Measurements from ENCODE around the gene TMEM185B.

Gene TMEM185B

DNA sequence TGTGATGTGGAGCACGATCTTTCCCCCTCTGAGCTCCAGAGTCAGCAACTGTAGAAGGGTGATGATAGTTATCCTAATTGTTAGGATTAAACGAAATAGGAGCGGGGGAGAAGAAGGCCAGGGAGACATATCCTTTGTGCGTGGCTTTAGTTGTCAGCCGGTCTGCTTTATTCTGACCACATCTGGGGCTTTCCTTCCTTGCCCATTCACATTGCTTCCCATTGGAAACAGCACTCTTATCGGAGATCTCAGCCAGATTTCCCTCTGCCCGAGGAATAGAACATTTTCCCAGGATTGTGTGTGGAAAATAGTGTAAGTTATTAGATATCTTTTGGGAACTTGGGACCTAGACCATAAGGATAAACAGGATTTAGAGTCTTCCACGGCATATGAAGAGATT lies 31.0 kb upstream of the TMEM185B start:
- Histone ChIP-seq H3K27me3 (no peaks in the 10 kb centered on the region), H3K27ac (no peak overlapping the region), H3K9me3 (no peaks in the 10 kb centered on the region), H3K4me1 (peaks cover 0 to 24% (median 14%) of the 10 kb centered on the region in 4 donors), H3K36me3 (no peaks in the 10 kb centered on the region), H3K4me3 (peak overlapping the region; percentile 80 to 86)
- intact Hi-C loops (cut with DNase I; ENCODE audit: low total_unique reads) = no loop called here
- TF ChIP-seq, protein P1, sequence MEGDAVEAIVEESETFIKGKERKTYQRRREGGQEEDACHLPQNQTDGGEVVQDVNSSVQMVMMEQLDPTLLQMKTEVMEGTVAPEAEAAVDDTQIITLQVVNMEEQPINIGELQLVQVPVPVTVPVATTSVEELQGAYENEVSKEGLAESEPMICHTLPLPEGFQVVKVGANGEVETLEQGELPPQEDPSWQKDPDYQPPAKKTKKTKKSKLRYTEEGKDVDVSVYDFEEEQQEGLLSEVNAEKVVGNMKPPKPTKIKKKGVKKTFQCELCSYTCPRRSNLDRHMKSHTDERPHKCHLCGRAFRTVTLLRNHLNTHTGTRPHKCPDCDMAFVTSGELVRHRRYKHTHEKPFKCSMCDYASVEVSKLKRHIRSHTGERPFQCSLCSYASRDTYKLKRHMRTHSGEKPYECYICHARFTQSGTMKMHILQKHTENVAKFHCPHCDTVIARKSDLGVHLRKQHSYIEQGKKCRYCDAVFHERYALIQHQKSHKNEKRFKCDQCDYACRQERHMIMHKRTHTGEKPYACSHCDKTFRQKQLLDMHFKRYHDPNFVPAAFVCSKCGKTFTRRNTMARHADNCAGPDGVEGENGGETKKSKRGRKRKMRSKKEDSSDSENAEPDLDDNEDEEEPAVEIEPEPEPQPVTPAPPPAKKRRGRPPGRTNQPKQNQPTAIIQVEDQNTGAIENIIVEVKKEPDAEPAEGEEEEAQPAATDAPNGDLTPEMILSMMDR (IDR thresholded peaks at IDR 0.05) = no peak
- DNase-seq = no peak

DNA sequence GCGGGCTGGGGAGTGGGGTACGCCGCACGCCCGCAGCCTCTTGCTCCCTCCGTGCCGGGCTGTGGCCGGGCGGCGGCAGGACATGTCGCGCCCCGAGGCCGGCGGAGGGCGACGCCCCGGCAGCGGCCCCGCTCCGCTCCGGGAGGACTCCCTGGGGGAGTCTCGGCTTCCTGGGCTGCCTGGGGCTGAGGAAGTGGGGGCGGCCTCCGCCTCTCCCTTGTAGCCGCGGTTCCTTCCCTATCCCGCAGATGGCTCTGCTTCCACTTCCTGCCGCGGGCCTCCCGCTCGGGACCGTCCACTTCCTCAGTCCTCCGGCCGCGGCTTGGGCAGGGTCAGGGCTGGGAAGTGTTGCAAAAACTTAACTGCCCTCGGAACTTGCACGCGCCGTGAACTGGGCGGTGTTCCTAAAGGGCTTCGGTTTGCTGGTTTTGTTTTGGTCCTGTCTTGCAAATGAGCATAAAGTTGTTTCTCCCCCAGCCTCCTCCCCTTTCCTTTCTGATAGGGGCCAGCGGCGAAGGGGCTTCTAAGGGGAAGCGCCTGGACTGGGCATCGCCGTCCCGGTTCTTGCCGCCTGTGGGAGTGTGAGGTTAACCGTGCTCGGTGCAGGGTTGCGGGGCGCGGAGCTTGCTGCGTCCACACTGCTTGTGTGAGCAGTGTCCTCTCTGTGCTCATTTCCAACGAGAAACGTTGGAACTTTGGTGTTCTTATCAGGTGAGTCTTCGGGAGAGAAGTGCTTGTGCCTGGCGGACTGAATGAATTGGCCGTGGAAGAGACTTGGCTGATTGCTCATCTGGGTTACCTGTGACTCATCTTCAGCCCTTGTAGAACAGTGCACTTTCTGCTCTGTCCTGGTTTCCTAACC lies 30.1 kb upstream of the TMEM185B start:
- TF ChIP-seq, protein P1 (IDR thresholded peaks at IDR 0.05) = peak; percentile 26 to 36
- peak overlapping the region; percentile 65 to 83 for H3K27ac ChIP-seq
- peaks cover 0 to 24% (median 14%) of the 10 kb centered on the region in 4 donors for H3K4me1 ChIP-seq
- intact Hi-C loops (cut with DNase I; ENCODE audit: low total_unique reads) = no loop called here
- DNase-seq = peak; percentile 86 to 90
- no peaks in the 10 kb centered on the region for H3K9me3 ChIP-seq
- H3K27me3 ChIP-seq = no peaks in the 10 kb centered on the region
- H3K36me3 ChIP-seq = no peaks in the 10 kb centered on the region
- peak overlapping the region; percentile 80 to 86 for H3K4me3 ChIP-seq

DNA sequence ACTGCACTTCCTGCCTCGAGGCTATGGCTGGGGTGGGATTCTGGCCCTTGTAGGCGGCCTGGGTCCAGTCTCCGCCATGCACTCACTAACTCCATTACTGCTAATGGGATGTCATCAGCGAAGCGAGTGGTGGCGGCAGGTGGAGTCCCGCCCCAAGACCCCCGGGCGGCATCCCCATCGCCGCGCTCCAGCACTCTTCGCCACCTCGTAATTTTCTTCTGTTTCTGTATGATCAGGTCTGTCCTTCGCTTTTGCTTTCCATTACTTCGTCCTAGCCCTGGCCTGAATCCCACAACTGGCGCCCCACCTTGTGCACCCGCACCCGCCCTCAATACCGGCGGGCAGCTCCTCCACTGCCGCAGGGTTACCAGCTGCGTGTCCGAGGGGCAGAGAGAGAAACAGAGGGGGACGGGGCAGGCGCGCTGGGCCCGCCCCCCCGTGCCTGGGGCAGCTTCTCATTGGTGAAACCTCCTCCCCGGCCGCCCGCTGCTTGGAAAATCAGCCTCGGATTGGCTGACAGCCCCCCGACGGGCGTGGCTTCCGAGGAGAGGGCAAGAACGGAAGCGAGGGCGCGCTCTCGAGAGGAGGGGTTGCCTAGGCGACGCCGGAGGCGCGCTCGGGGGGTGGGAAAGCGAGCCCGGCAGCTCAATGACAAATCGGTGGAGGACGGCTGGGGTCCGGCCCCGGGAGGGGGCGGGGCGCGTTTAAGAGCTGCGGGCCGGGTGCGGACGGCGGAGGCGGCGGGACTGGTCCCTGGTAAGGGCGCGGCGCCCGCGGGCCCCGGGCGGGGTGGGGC lies 29.2 kb upstream of the TMEM185B start, which contains the start of gene RALB:
Gene RALB, plus strand, starts transcription at position 628 of the 796 bp plus-strand sequence. CDS start 25,813 bp downstream, outside the sequence.
- intact Hi-C loops (cut with DNase I; ENCODE audit: low total_unique reads) = no loop called here

DNA sequence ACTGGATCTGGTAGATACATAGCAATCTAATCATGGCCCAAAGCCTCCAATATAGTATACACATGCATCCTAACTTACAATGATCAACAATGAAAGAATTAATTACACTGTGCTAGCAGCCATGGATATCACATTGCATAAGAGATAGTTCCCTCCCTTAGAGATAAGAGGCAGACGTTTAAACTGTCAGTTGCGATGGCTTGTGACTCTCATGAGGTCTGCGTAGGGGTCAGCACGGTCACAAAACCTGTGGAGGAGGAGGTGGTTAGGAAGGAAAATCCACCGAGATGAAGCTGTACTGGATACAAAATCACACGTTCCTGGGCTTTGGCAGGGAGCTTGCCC lies 28.7 kb upstream of the TMEM185B start:
- Histone ChIP-seq H3K9me3 (no peaks in the 10 kb centered on the region), H3K4me1 (peaks cover 0 to 24% (median 14%) of the 10 kb centered on the region in 4 donors), H3K27ac (peak overlapping the region; percentile 65 to 83), H3K4me3 (peak overlapping the region; percentile 80 to 86), H3K36me3 (no peaks in the 10 kb centered on the region), H3K27me3 (no peaks in the 10 kb centered on the region)
- TF ChIP-seq, protein P1 (IDR thresholded peaks at IDR 0.05) = no peak
- DNase-seq = no peak
- intact Hi-C loops (cut with DNase I; ENCODE audit: low total_unique reads) = no loop called here

More for the DNA sequence above, 29.2 kb upstream of the TMEM185B start, which contains the start of gene RALB:
- Histone ChIP-seq H3K4me3 (peak within 1 kb of the TSS; percentile 80 to 86), H3K9me3 (no peaks in the 10 kb centered on the region), H3K36me3 (no peaks in the 10 kb centered on the region), H3K27me3 (no peaks in the 10 kb centered on the region), H3K4me1 (peaks cover 0 to 24% (median 14%) of the 10 kb centered on the region in 4 donors), H3K27ac (peak within 1 kb of the TSS; percentile 65 to 83)
- TF ChIP-seq, protein P1 (IDR thresholded peaks at IDR 0.05) = no peak
- DNase-seq = peak; percentile 100

DNA sequence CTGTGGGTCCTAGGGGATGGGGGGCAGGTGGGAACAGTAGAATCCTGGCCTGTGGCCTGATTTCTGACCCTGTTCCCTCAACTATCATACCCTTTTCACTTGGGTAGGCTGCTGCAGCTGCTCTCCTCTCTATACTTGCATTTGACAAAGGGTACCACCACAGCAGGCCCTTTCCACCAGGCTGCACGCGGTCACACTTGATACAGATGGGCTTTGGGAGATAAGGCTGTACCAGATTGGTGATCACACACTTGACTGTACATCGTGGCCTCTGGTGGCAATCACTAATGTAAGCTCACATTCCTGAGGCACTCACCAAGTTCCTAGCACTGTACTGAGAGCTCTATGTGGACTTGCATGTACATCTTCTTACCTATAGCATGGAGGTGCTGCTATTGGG lies 27.9 kb upstream of the TMEM185B start:
- no peak overlapping the region for H3K27ac ChIP-seq
- intact Hi-C loops (cut with DNase I; ENCODE audit: low total_unique reads) = no loop called here

More for the DNA sequence above, 27.9 kb upstream of the TMEM185B start:
- DNase-seq = no peak
- H3K36me3 ChIP-seq = no peaks in the 10 kb centered on the region
- H3K4me3 ChIP-seq = no peak overlapping the region
- peaks cover 0 to 19% (median 14%) of the 10 kb centered on the region in 4 donors for H3K4me1 ChIP-seq
- no peaks in the 10 kb centered on the region for H3K27me3 ChIP-seq
- TF ChIP-seq, protein P1 (IDR thresholded peaks at IDR 0.05) = no peak
- H3K9me3 ChIP-seq = no peaks in the 10 kb centered on the region

Measured in tibial artery (tissue), 4 donors.